Measurements from ENCODE around the gene ECPAS.
"Not testable (repeated sequence)": the region's sequence is repeated elsewhere in the genome, so short reads cannot be mapped to it uniquely, and the experiment has no call there.

Gene ECPAS

GRCh38 chr9:111483858-111484571, at the start of gene ECPAS:
Gene ECPAS, minus strand, starts transcription at chr9:111484383. Its CDS starts 11,465 bp downstream, at chr9:111472918.
- DNase-seq (ENCODE audit: low read depth) = peak; percentile 80

GRCh38 chr9:111533099-111533790, 49.1 kb upstream of the ECPAS start:
- DNase-seq (ENCODE audit: low read depth) = peak; percentile 3

- DNase-seq (ENCODE audit: low read depth) = no peak
Observed at GRCh38 chr9:111531716-111532115, 47.5 kb upstream of the ECPAS start.

- DNase-seq (ENCODE audit: low read depth) = no peak
Observed at GRCh38 chr9:111529787-111530186, 45.6 kb upstream of the ECPAS start.

GRCh38 chr9:111527347-111527746, 43.2 kb upstream of the ECPAS start:
- DNase-seq (ENCODE audit: low read depth) = no peak

GRCh38 chr9:111525056-111525977, 41.1 kb upstream of the ECPAS start, which contains the start of gene ZNF483:
Gene ZNF483, plus strand, starts transcription at chr9:111525179. Its CDS starts 2,217 bp downstream, at chr9:111527396.
- DNase-seq (ENCODE audit: low read depth) = peak; percentile 60

- DNase-seq (ENCODE audit: low read depth) = no peak
Observed at GRCh38 chr9:111524731-111525055, 40.5 kb upstream of the ECPAS start.

GRCh38 chr9:111516061-111516465, 31.9 kb upstream of the ECPAS start:
- DNase-seq (ENCODE audit: low read depth) = no peak

GRCh38 chr9:111514967-111515366, 30.8 kb upstream of the ECPAS start:
- no peak for DNase-seq (ENCODE audit: low read depth)

GRCh38 chr9:111511581-111511980, 27.4 kb upstream of the ECPAS start:
- not testable (repeated sequence) for DNase-seq (ENCODE audit: low read depth)

GRCh38 chr9:111502506-111502905, 18.3 kb upstream of the ECPAS start:
- no peak for DNase-seq (ENCODE audit: low read depth)

GRCh38 chr9:111501648-111502047, 17.5 kb upstream of the ECPAS start:
- DNase-seq (ENCODE audit: low read depth) = no peak

- DNase-seq (ENCODE audit: low read depth) = no peak
Observed at GRCh38 chr9:111501005-111501562, 16.9 kb upstream of the ECPAS start.

GRCh38 chr9:111497196-111497595, 13.0 kb upstream of the ECPAS start:
- DNase-seq (ENCODE audit: low read depth) = not testable (repeated sequence)

- DNase-seq (ENCODE audit: low read depth) = peak; percentile 12
Observed at GRCh38 chr9:111484572-111484894, 350 bp upstream of the ECPAS start.

GRCh38 chr9:111483439-111483857, 735 bp downstream of the ECPAS start:
- DNase-seq (ENCODE audit: low read depth) = no peak

GRCh38 chr9:111482694-111483438, 1.3 kb downstream of the ECPAS start:
- peak; percentile 81 for DNase-seq (ENCODE audit: low read depth)

GRCh38 chr9:111481885-111482636, 2.1 kb downstream of the ECPAS start:
- peak; percentile 83 for DNase-seq (ENCODE audit: low read depth)

GRCh38 chr9:111477677-111478076, 6.5 kb downstream of the ECPAS start:
- DNase-seq (ENCODE audit: low read depth) = no peak

- no peak for DNase-seq (ENCODE audit: low read depth)
Observed at GRCh38 chr9:111475195-111475594, 9.0 kb downstream of the ECPAS start.

GRCh38 chr9:111474385-111474784, 9.8 kb downstream of the ECPAS start:
- no peak for DNase-seq (ENCODE audit: low read depth)
